Stimulated activated naive B cell treated with anti-CD40 and anti-IgM and Interleukin-4, amounts not matched to agents 10 μg/mL and 1 μg/mL and 100 μg/mL, for 72 hours (primary cell): Measurements from ENCODE around the gene SSH2.
"Not testable (repeated sequence)": the region's sequence is repeated elsewhere in the genome, so short reads cannot be mapped to it uniquely, and the experiment has no call there.

ENCODE experiments used
- ATAC-seq, 2 donors: fragments of 150-1000 bp; cut with Tn5 transposase; replicated peaks; 2 replicates each; pipeline ENCODE4 v1.10.0; 2021; ENCODE audit warnings: moderate library complexity in 1 of 2
- DNase-seq: peaks from one replicate; pipeline ENCODE4 v3.0.0; 2021
- H3K27ac Mint-ChIP-seq: one replicate; pipeline ENCODE4 v1.8.0; 2022; ENCODE audit warnings: mild to moderate bottlenecking, mixed read lengths
- H3K27me3 Mint-ChIP-seq, 2 donors: one replicate each; pipeline ENCODE4 v1.8.0; 2022; ENCODE audit warnings: mixed read lengths in 2 of 2
- H3K36me3 Mint-ChIP-seq, 2 donors: one replicate each; pipeline ENCODE4 v1.8.0; 2022; ENCODE audit warnings: mixed read lengths in 2 of 2, mild to moderate bottlenecking in 1 of 2
- H3K4me1 Mint-ChIP-seq, 2 donors: one replicate each; pipeline ENCODE4 v1.8.0; 2022; ENCODE audit warnings: mixed read lengths in 2 of 2, mild to moderate bottlenecking in 1 of 2
- H3K4me3 Mint-ChIP-seq, 2 donors: one replicate each; pipeline ENCODE4 v1.8.0; 2022; ENCODE audit warnings: mild to moderate bottlenecking in 2 of 2, mixed read lengths in 2 of 2, moderate library complexity in 1 of 2
- H3K9me3 Mint-ChIP-seq, 2 donors: one replicate each; pipeline ENCODE4 v1.8.0; 2022; ENCODE audit warnings: mixed read lengths in 2 of 2, mild to moderate bottlenecking in 1 of 2

The SSH2 gene

GRCh38 chr17:29683481-29683880, 246.5 kb downstream of the SSH2 start:
- no peak overlapping the region for H3K27ac Mint-ChIP-seq
- no peak for ATAC-seq
- H3K9me3 Mint-ChIP-seq: no peaks in the 10 kb centered on the region
- no peak overlapping the region for H3K4me3 Mint-ChIP-seq
- no peak for DNase-seq
- peaks cover 25 to 43% of the 10 kb centered on the region in 2 donors for H3K36me3 Mint-ChIP-seq
- H3K4me1 Mint-ChIP-seq: peaks cover 16 to 27% of the 10 kb centered on the region in 2 donors
- no peaks in the 10 kb centered on the region for H3K27me3 Mint-ChIP-seq

GRCh38 chr17:29682987-29683386, 247.0 kb downstream of the SSH2 start:
- no peak for DNase-seq
- Mint-ChIP-seq H3K27ac (peak overlapping the region; percentile 83), H3K4me1 (peaks cover 16 to 27% of the 10 kb centered on the region in 2 donors), H3K27me3 (no peaks in the 10 kb centered on the region), H3K4me3 (no peak overlapping the region), H3K36me3 (peaks cover 25 to 40% of the 10 kb centered on the region in 2 donors), H3K9me3 (no peaks in the 10 kb centered on the region)
- ATAC-seq: no peak

- peaks cover 20 to 33% of the 10 kb centered on the region in 2 donors for H3K4me1 Mint-ChIP-seq
- peak overlapping the region in 1 of 2 donors; percentile 12 for H3K4me3 Mint-ChIP-seq
- DNase-seq (no peak), ATAC-seq (peak; percentile 91 to 93)
- H3K27me3 Mint-ChIP-seq: no peaks in the 10 kb centered on the region
- H3K36me3 Mint-ChIP-seq: peaks cover 23 to 40% of the 10 kb centered on the region in 2 donors
- H3K9me3 Mint-ChIP-seq: no peaks in the 10 kb centered on the region
- H3K27ac Mint-ChIP-seq: peak overlapping the region; percentile 33
Measured at GRCh38 chr17:29682054-29682453, 248.0 kb downstream of the SSH2 start.

- no peaks in the 10 kb centered on the region for H3K9me3 Mint-ChIP-seq
- no peak overlapping the region for H3K4me3 Mint-ChIP-seq
- H3K36me3 Mint-ChIP-seq: peaks cover 18 to 31% of the 10 kb centered on the region in 2 donors
- H3K27me3 Mint-ChIP-seq: no peaks in the 10 kb centered on the region
- peaks cover 21 to 43% of the 10 kb centered on the region in 2 donors for H3K4me1 Mint-ChIP-seq
- no peak for ATAC-seq
- no peak overlapping the region for H3K27ac Mint-ChIP-seq
- no peak for DNase-seq
Measured at GRCh38 chr17:29677824-29678223, 252.2 kb downstream of the SSH2 start.

GRCh38 chr17:29677221-29677791, 252.7 kb downstream of the SSH2 start:
- ATAC-seq: peak in 1 of 2 donors; percentile 19
- Mint-ChIP-seq H3K27ac (peak overlapping the region; percentile 42), H3K4me3 (no peak overlapping the region), H3K36me3 (peaks cover 17 to 33% of the 10 kb centered on the region in 2 donors), H3K4me1 (peaks cover 18 to 38% of the 10 kb centered on the region in 2 donors), H3K27me3 (no peaks in the 10 kb centered on the region), H3K9me3 (no peaks in the 10 kb centered on the region)
- no peak for DNase-seq

GRCh38 chr17:29675961-29676360, 254.1 kb downstream of the SSH2 start:
- ATAC-seq, H3K27me3 Mint-ChIP-seq, H3K4me3 Mint-ChIP-seq, H3K27ac Mint-ChIP-seq, H3K9me3 Mint-ChIP-seq, DNase-seq: not testable (repeated sequence)
- Mint-ChIP-seq H3K36me3 (peaks cover 17 to 29% of the 10 kb centered on the region in 2 donors), H3K4me1 (peaks cover 14 to 32% of the 10 kb centered on the region in 2 donors)

- peak; percentile 53 to 58 for ATAC-seq
- Mint-ChIP-seq H3K4me3 (no peak overlapping the region), H3K36me3 (peaks cover 20 to 35% of the 10 kb centered on the region in 2 donors), H3K9me3 (no peaks in the 10 kb centered on the region), H3K27ac (peak overlapping the region; percentile 67), H3K27me3 (no peaks in the 10 kb centered on the region), H3K4me1 (peaks cover 14 to 32% of the 10 kb centered on the region in 2 donors)
- DNase-seq: no peak
Measured at GRCh38 chr17:29674281-29674680, 255.7 kb downstream of the SSH2 start.

GRCh38 chr17:29671661-29672060, 258.4 kb downstream of the SSH2 start:
- Mint-ChIP-seq H3K4me1 (peaks cover 14 to 39% of the 10 kb centered on the region in 2 donors), H3K4me3 (no peak overlapping the region), H3K27me3 (no peaks in the 10 kb centered on the region), H3K27ac (no peak overlapping the region), H3K9me3 (no peaks in the 10 kb centered on the region), H3K36me3 (peaks cover 32 to 39% of the 10 kb centered on the region in 2 donors)
- DNase-seq: no peak
- ATAC-seq: no peak

- Mint-ChIP-seq H3K27me3 (no peaks in the 10 kb centered on the region), H3K36me3 (peaks cover 30 to 37% of the 10 kb centered on the region in 2 donors), H3K4me3 (no peak overlapping the region), H3K9me3 (no peaks in the 10 kb centered on the region), H3K4me1 (peaks cover 14 to 37% of the 10 kb centered on the region in 2 donors), H3K27ac (no peak overlapping the region)
- DNase-seq (no peak), ATAC-seq (no peak)
Measured at GRCh38 chr17:29669266-29669665, 260.8 kb downstream of the SSH2 start.

GRCh38 chr17:29667969-29668368, 262.1 kb downstream of the SSH2 start:
- Mint-ChIP-seq H3K9me3 (no peaks in the 10 kb centered on the region), H3K27ac (peak overlapping the region; percentile 47), H3K4me3 (no peak overlapping the region), H3K4me1 (peaks cover 17 to 35% of the 10 kb centered on the region in 2 donors), H3K36me3 (peaks cover 30 to 40% of the 10 kb centered on the region in 2 donors), H3K27me3 (no peaks in the 10 kb centered on the region)
- DNase-seq (no peak), ATAC-seq (no peak)

GRCh38 chr17:29665481-29665810, 264.6 kb downstream of the SSH2 start:
- Mint-ChIP-seq H3K36me3 (peaks cover 35 to 41% of the 10 kb centered on the region in 2 donors), H3K4me3 (peak overlapping the region in 1 of 2 donors; percentile 17), H3K4me1 (peaks cover 17 to 43% of the 10 kb centered on the region in 2 donors), H3K27ac (peak overlapping the region; percentile 90), H3K27me3 (no peaks in the 10 kb centered on the region), H3K9me3 (peaks cover 0 to 2% of the 10 kb centered on the region in 2 donors)
- DNase-seq (no peak), ATAC-seq (no peak)

GRCh38 chr17:29664743-29665480, 265.1 kb downstream of the SSH2 start:
- H3K27ac Mint-ChIP-seq: peak overlapping the region; percentile 90
- DNase-seq (no peak), ATAC-seq (peak; percentile 92 to 94)
- peaks cover 32 to 40% of the 10 kb centered on the region in 2 donors for H3K36me3 Mint-ChIP-seq
- peak overlapping the region in 1 of 2 donors; percentile 17 for H3K4me3 Mint-ChIP-seq
- H3K27me3 Mint-ChIP-seq: no peaks in the 10 kb centered on the region
- H3K4me1 Mint-ChIP-seq: peaks cover 17 to 43% of the 10 kb centered on the region in 2 donors
- H3K9me3 Mint-ChIP-seq: peaks cover 0 to 2% of the 10 kb centered on the region in 2 donors

- H3K27me3 Mint-ChIP-seq: no peaks in the 10 kb centered on the region
- no peak for DNase-seq
- no peak overlapping the region for H3K27ac Mint-ChIP-seq
- peaks cover 0 to 2% of the 10 kb centered on the region in 2 donors for H3K9me3 Mint-ChIP-seq
- peaks cover 28 to 40% of the 10 kb centered on the region in 2 donors for H3K36me3 Mint-ChIP-seq
- ATAC-seq: no peak
- H3K4me1 Mint-ChIP-seq: peaks cover 17 to 42% of the 10 kb centered on the region in 2 donors
- no peak overlapping the region for H3K4me3 Mint-ChIP-seq
Measured at GRCh38 chr17:29663155-29663554, 266.9 kb downstream of the SSH2 start.

GRCh38 chr17:29661213-29661612, 268.8 kb downstream of the SSH2 start:
- DNase-seq (no peak), ATAC-seq (no peak)
- Mint-ChIP-seq H3K9me3 (peaks cover 0 to 2% of the 10 kb centered on the region in 2 donors), H3K4me1 (peaks cover 12 to 27% of the 10 kb centered on the region in 2 donors), H3K27ac (peak overlapping the region; percentile 10), H3K4me3 (no peak overlapping the region), H3K27me3 (no peaks in the 10 kb centered on the region), H3K36me3 (peaks cover 26 to 36% of the 10 kb centered on the region in 2 donors)

- Mint-ChIP-seq H3K27me3 (no peaks in the 10 kb centered on the region), H3K27ac (peak overlapping the region; percentile 37)
- no peak for ATAC-seq
Measured at GRCh38 chr17:29659155-29659554, 270.9 kb downstream of the SSH2 start.

More at GRCh38 chr17:29659155-29659554, 270.9 kb downstream of the SSH2 start:
- H3K4me1 Mint-ChIP-seq: peaks cover 3 to 8% of the 10 kb centered on the region in 2 donors
- no peak for DNase-seq
- H3K36me3 Mint-ChIP-seq: peaks cover 27 to 34% of the 10 kb centered on the region in 2 donors
- no peak overlapping the region for H3K4me3 Mint-ChIP-seq
- peaks cover 0 to 2% of the 10 kb centered on the region in 2 donors for H3K9me3 Mint-ChIP-seq
